OCI-M2 (cell line): ENCODE data around the gene KCNJ14.

ENCODE experiments used
- DNase-seq: peaks from one replicate; lab custom pipeline; 2025; ENCODE audit not compliant: unreplicated experiment; lab: John Stamatoyannopoulos, UW

The KCNJ14 gene

DNA sequence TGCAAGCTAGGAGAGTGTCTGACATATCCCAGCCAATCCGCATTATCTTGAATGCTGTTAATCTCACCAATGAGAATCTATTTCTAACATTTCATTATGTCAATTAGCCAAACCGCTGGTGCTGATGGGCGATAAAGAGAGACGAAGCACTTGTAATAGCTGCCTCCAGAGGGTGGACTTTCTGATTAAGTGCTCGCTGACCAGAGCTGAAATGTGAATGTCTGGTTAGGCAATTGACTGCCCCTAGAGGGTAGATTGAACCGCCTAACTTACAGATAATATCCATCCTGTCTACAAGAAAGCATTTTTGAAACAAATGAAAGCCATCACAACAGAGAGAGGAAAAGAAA, 10.1 kb upstream of the KCNJ14 start:
- peak; percentile 96 for DNase-seq

DNA sequence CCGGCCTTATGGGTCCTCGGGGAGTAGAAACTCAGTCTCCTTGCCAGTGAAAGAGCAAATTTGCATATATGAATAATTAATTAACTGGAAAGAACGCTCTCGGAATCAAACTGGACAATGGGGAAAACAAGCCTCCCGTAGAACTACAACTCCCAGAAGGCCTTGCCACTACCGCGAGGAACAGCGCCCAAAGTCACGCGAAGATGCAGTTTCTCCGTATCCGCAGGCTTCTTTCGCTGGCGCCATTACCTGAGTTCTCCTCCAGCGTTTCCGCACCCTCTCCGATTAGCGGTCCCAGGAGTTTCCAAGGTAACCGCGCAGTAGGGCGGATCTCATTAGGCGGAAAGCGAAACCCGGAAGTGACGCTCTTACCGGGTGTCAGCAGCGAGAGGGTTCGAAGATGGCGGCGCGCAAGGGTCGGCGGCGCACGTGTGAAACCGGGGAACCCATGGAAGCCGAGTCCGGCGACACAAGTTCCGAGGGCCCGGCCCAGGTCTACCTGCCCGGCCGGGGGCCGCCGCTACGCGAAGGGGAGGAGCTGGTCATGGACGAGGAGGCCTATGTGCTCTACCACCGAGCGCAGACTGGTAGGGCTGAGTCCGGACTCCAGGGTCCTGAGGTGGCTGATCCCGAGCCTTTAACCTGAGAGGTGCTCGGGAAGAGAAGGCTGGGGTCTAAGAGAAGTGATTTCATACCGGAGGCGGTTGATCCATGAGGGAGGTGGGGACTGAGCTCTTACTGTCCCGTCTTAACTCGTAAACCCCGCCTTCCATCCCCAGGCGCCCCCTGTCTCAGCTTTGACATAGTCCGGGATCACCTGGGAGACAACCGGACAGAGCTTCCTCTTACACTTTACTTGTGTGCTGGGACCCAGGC, 9.5 kb upstream of the KCNJ14 start, which contains the start of gene GRWD1:
Gene GRWD1, plus strand, starts transcription at position 378 of the 876 bp plus-strand sequence. Its CDS starts 23 bp downstream, at position 401.
- DNase-seq, result peak; percentile 96

DNA sequence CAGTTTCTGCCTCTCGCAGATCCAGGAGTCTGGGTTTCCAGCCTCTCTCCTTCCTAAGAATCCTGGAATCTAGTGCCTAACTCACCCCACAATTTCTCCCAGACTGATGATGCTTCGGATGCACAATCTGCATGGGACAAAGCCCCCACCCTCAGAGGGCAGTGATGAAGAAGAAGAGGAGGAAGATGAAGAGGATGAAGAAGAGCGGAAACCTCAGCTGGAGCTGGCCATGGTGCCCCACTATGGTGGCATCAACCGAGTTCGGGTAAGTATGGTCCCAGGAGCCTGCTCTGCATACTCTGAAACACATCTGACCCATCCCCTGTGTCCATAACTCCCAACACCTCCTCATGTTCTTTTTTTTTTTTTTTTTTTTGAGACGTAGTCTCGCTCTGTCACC, 8.8 kb upstream of the KCNJ14 start:
- DNase-seq, result no peak

DNA sequence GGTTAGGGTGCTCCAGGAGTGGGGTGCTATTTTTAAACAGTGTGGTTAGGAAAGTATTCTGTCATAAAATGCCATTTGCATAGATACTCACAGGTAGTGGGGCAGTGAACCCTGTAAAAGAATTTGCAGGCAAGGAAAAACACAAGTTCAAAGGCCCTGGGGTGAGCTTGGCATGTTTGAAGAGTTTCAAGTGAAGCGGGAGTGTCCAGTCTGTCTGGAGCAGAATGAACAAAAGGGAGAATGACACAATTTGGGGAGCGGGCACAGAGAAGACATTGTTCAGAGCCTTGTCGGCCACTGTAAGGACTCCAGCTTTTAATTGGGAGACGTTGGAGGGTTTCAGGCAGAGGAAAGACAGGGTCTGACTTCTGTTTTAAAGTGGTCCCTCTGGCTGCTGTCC, 6.8 kb upstream of the KCNJ14 start:
- no peak for DNase-seq

DNA sequence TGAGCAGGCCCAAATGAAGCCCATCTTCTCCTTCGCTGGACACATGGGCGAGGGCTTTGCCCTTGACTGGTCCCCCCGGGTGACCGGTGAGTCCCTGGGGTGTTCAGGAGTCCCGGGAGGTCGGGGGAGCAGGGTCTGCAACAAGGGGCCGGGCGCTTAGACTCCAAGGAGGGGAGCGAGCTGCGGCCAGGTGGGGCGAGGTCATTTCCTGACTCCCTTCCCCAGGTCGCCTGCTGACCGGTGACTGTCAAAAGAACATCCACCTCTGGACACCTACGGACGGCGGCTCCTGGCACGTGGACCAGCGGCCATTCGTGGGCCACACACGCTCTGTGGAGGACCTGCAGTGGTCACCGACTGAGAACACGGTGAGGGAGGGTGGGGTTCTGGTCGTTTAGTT, 4.9 kb upstream of the KCNJ14 start:
- no peak for DNase-seq

DNA sequence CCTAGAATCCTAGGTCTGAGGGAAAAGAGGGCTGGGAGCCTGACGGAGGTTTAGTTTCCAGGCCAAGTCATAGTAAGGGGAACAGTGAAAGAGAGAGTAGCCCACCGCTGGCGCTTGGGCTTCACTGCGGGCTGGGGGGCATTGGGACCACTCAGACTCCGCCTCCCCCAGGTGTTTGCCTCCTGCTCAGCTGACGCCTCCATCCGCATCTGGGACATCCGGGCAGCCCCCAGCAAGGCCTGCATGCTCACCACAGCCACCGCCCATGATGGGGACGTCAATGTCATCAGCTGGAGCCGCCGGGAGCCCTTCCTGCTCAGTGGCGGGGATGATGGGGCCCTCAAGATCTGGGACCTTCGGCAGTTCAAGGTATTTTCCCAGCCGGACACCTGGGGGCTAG, 4.5 kb upstream of the KCNJ14 start:
- DNase-seq, result no peak

DNA sequence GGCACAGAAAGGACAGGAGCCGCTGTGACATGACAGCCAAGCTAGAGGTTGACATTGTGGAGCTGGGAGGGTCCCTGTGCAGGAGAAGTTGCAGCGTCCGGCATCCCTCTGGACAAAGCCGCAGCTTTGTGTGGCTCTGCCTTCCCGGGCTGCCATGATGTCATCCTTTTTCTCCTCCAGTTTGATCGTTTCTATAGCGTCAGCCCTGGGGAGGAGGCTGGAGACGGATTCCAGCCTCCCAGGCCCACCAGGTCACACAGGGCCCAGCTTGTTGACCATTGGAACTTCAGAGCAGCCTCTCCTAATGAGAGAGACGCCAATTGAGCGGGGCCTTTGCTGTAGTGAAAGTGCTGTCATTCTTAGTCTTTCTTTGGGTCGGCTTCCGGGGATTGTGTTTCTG, 3.8 kb upstream of the KCNJ14 start:
- DNase-seq, result no peak

DNA sequence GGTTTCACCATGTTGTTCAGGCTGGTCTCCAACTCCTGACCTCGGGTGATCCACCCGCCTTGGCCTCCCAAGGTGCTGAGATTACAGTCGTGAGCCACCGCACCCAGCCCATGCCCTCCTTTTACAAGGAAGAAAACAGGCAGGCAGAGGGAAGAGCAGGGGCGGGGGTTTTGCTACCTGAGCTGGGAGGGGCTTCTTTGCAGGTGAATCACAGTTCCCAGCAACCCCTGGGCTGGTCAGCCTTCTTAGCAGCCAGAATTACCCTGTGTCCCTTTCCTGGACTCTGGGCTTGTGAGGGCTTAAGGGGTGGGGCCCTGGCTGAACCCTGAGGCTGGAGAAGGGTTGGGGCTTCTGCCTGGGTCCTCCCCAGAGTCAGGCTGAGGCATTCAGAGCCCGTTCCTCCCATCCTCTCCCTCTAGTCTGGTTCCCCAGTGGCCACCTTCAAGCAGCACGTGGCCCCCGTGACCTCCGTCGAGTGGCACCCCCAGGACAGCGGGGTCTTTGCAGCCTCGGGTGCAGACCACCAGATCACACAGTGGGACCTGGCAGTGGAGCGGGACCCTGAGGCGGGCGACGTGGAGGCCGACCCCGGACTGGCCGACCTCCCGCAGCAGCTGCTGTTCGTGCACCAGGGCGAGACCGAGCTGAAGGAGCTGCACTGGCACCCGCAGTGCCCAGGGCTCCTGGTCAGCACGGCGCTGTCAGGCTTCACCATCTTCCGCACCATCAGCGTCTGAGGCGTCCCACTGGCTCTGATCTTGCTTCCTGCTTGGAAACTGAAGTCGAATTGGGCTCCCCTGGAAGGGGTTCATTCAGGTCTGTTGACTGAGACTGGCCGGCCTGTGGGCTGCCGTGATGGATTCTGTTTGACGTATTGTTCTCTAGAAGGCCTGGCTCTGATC, 2.8 kb upstream of the KCNJ14 start:
- DNase-seq, result no peak

DNA sequence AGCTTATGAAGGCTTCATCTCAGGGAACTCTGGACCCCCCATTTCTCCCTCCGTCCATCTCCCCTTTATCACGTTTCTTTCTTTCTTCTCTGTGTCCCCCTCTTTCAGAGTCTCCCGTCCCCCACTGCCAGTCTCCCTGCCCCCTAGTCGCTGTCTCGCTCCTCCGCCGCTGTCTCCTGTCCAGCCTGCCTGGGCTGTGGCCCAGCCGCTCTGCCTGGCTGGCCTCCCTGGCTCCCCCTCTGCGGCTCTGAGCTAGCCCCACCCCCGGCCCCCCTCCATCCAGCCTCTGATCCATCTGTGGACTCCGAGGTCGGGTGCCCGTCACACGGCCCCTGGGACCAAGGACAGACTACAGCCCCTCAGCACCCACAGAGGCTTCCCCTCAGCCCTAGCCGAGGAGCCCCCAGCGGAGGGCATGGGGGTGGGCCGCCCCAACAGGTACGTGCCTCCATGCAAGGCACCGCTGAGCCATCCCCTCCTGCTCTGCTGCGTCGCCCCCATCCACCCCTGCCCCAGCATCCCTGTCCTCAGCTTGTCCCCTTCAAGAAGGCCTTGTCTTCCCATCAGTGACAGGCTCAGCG, 1.1 kb upstream of the KCNJ14 start:
- no peak for DNase-seq

DNA sequence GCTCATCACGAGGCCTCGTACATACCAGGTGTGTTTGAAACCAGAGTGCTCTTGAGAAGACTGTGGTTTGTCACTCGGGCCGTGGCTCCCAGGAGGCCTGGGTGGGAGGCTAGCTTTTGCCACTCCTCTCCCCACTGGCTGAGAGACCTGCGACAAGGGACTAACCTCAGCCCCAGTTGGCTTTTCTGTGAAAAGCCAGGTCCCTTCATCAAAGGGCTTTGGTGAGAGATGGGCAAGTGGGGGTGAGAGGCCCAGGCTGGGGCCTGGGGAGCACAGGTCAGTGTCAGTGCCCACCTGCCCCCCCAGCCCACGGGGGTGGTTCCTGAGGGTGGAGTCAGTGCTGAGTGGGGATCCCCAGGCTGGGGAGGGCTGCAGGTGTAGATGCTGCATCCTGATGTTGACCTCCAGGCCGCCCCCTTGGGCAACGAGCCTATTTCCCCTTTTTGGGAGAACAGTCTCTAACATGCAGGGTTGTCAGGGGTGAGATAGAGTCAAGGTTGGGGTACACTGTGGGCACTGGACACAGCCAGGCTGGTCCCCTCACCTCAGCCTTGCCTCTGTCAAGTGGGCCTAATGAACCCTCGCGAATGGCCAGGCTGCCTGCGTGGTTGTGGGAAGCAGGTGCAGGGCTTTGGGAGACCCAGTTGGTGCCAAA, 661 bp downstream of the KCNJ14 start:
- DNase-seq, result no peak

DNA sequence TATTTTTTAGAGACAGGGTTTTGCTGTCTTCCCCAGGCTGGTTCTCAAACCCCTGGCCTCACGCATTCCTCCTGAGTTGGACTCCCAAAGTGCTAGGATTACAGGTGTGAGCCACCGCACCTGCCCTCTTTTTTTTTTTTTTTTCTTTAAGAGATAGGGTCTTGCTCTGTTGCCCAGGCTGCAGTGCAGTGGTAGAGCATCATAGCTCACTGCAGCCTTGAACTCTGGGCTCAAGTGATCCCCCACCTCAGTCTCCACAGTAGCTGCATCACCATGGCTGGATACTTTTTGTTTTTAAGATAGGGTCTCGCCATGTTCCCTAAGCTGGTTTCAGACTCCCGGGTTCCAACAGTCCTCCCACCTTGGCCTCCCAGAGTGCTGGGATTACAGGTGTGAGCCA, 1.5 kb downstream of the KCNJ14 start:
- no peak for DNase-seq

DNA sequence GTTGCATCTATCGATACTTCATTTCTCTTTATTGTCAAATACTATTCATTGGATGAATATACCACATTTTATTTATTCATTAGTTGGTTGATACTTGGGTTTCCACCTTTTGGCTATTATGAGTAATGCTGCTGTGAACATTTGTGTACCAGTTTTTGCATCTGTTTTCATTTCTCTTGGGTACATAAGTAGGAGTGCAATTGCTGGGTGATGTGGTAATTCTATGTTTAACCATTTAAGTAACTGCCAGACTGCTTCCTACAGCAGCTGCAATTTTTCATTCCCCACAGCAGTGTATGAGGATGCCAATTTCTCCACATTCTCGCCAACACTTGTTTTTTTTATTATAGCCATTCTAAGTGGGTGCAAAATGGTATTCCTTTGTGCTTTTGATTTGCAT, 2.6 kb downstream of the KCNJ14 start:
- no peak for DNase-seq

DNA sequence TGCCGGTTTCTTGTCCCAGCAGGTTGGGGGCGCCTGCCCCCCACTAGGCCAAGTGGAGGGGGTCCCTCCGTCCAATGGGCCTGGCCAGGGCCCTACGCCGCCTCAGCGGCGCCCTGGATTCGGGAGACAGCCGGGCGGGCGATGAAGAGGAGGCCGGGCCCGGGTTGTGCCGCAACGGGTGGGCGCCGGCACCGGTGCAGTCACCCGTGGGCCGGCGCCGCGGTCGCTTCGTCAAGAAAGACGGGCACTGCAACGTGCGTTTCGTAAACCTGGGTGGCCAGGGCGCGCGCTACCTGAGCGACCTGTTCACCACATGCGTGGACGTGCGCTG, 6.2 kb downstream of the KCNJ14 start:
- DNase-seq, result no peak

DNA sequence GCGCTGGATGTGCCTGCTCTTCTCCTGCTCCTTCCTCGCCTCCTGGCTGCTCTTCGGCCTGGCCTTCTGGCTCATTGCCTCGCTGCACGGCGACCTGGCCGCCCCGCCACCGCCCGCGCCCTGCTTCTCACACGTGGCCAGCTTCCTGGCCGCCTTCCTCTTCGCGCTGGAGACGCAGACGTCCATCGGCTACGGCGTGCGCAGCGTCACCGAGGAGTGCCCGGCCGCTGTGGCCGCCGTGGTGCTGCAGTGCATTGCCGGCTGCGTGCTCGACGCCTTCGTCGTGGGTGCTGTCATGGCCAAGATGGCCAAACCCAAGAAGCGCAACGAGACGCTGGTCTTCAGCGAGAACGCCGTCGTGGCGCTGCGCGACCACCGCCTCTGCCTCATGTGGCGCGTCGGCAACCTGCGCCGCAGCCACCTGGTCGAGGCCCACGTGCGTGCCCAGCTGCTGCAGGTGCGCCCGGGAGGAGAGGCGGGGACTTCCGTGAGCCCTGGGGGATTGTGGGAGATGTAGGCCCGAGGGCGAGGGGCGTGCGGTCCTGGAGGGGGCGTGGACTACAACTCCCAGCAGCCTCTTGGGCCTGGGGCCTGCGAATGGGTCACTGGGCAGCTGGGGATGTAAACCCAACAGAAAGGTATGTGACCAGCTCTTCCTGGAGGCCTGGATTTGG, 6.7 kb downstream of the KCNJ14 start:
- no peak for DNase-seq

DNA sequence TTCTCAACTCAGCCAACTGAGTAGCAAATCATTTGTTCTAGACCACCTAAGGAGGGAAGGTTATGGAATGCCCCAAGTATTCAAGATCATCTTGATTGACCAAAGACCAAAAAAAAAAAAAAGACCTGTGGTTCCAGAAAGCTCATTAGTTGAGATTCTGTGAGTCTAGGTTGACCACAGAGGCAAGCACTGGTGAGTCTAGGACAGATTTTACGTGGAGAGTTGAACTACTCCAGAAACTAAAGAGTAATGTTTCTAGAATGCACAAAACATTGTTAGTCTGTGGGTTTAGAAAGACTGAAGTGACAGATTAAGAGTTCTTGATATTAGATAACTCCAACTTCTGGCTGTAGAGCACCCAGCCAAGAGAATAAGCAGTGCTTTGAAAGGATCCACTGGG, 9.8 kb downstream of the KCNJ14 start:
- DNase-seq, result no peak

DNA sequence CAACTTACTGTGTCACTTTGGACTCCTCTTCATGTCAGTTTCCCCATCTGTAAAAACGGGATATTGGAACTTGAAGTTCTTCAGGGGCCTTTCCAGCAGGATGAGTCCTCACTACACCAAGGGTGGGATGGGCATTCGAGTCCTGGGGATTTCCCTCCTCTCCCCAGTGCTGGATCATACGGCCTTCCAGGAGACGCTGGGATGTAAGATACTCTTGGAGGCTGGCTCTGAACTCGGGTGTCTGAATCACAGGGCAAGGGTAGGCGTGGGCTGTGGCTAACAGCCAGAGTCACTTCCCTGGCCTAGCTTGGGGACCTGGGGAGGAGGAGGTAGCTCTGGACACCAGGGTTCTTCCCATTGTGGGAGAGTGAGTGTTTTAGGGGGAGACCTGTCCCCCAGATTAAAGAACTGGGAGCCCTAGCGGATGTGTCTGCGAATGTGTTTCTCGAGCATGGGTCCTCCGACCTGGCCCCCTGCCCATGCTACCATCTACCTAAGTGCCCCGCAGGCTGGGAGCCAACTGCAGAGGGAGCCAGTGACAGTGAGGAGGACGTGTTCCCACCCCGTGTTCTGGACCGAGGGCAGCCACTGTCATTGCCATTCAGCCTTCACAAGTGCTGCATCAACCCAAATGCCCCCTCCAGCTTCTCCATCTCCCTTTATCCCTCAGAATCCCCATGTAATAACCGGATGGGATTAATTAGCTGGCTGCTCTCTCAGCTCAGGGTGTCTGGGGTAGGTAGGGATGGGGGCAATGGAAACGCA, 11.4 kb downstream of the KCNJ14 start:
- no peak for DNase-seq

DNA sequence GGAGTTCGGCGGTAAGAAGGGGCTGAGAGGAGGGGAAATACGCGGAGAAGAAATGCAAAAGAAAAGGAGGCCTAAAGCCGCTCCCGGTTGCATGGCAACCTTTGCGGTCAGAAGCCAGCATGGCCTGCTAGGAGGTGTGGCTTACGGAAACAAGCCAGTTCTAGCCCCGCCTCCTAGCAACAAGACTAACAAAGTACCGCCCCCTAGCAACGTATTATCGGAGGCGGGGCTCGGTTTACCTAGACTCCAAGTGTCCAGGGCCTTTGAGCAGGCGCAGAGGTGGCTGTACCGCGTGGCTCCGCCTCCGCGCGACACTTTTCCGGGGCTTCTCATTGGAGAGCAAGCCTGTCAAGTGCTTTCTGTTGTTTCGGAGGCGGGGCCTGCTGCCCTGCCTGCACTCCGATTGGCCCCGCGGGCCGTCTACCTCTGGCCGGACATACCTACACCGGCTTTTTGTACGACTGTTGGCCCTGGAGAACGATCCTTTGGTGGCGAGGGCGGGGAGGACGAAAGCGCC, 13.5 kb downstream of the KCNJ14 start:
- peak; percentile 99 for DNase-seq

DNA sequence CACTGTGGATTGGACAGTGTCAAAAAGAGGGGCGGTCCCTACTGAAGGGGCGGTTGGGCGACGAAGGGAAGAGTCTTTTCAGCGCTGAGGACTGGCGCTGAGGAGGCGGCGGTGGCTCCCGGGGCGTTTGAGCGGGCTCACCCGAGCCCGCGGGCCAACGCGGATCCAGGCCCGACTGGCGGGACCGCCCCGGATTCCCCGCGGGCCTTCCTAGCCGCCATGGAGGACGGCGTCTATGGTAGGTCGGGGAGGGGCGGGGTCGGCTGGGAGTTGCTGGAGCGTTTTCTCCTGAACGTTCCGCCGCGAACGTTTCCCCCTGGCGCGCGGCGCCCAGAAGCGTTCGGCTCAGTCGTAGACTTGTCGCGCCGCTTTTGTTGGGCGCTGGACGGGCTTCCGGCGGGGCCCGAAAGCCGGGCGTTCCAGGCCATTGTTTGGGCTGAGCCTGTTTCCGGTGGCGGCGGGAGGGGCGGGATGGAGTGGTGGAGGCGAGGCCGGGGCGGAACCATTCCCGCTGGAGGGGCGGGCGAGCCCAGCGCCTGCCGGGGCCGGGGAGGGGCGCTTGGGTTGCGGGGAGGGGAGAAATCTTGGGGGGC, 14.0 kb downstream of the KCNJ14 start, which contains the start of gene CYTH2:
Gene CYTH2, plus strand, starts transcription at position 81 of the 593 bp plus-strand sequence. Its CDS starts 139 bp downstream, at position 220.
- no peak for DNase-seq

DNA sequence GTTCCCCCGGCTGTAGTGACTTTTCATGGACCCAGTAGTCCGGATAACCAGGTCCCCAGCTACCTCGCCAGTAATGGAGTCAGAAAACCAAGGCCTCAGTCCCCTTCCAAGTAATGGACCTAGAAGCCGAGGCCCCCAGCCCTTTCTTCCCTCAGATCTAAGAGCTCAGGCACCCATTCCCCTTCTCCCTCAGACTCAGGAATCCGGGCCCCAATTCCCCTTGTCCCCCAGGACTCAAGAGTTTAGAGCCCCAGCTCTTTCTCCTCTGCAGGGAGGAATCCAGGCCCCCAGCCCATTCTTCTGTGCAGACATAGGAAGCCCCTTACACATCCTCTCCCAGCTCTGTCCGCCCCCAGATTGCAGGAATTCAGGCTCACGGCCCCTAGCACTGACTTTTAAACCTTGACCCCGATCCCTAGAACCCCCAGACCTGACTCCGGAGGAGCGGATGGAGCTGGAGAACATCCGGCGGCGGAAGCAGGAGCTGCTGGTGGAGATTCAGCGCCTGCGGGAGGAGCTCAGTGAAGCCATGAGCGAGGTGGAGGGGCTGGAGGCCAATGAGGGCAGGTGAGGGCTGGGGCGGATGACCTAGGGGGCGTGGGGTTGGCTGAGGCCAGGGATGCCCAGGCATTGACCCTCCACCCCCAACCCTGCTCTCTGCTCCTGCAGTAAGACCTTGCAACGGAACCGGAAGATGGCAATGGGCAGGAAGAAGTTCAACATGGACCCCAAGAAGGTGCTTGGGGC, 14.7 kb downstream of the KCNJ14 start:
- no peak for DNase-seq
